Hypothalamus (tissue), 51 donors: ENCODE measurements around the gene AMER1.
"Not testable (repeated sequence)": the region's sequence is repeated elsewhere in the genome, so short reads cannot be mapped to it uniquely, and the experiment has no call there.

Experiments used
- DNase-seq, 51 donors: peaks; one replicate each; lab custom pipeline; 2025; lab: John Stamatoyannopoulos, UW

Gene AMER1

GRCh38 chrX:64205441-64205734 is at the start of gene AMER1:
TSS of gene AMER1 (minus strand) at chrX:64205708. CDS start at chrX:64193286, 12,422 bp downstream.
- DNase-seq, result peak in 7 of 51 donors; percentile 21 to 65 (median 55)

GRCh38 chrX:64230123-64230970 is 24.8 kb upstream of the AMER1 start, which contains the start of gene ASB12:
TSS of gene ASB12 (minus strand) at chrX:64230607. CDS start at chrX:64225650, 4,957 bp downstream.
- DNase-seq, result no peak

- DNase-seq, result no peak
Observed at GRCh38 chrX:64229154-64229553, 23.6 kb upstream of the AMER1 start.

GRCh38 chrX:64218023-64218422 is 12.5 kb upstream of the AMER1 start:
- no peak for DNase-seq

GRCh38 chrX:64213989-64214388 is 8.5 kb upstream of the AMER1 start:
- not testable (repeated sequence) for DNase-seq

GRCh38 chrX:64206556-64207162 is 1.2 kb upstream of the AMER1 start:
- peak in 12 of 51 donors; percentile 0 to 25 (median 6) for DNase-seq

- peak; percentile 21 to 94 (median 82) for DNase-seq
Observed at GRCh38 chrX:64205735-64206501, 410 bp upstream of the AMER1 start.

GRCh38 chrX:64204701-64205440 is 637 bp downstream of the AMER1 start:
- DNase-seq, result peak in 47 of 51 donors; percentile 1 to 65 (median 28)

GRCh38 chrX:64204252-64204651 is 1.3 kb downstream of the AMER1 start:
- peak in 34 of 51 donors; percentile 0 to 31 (median 12) for DNase-seq

GRCh38 chrX:64202808-64203325 is 2.6 kb downstream of the AMER1 start:
- DNase-seq, result no peak

- DNase-seq, result no peak
Observed at GRCh38 chrX:64198036-64198435, 7.5 kb downstream of the AMER1 start.

- DNase-seq, result no peak
Observed at GRCh38 chrX:64196606-64197005, 8.9 kb downstream of the AMER1 start.

- no peak for DNase-seq
Observed at GRCh38 chrX:64195862-64196261, 9.6 kb downstream of the AMER1 start.

GRCh38 chrX:64192673-64193072 is 12.8 kb downstream of the AMER1 start:
- no peak for DNase-seq

- DNase-seq, result no peak
Observed at GRCh38 chrX:64192040-64192439, 13.5 kb downstream of the AMER1 start.

- no peak for DNase-seq
Observed at GRCh38 chrX:64191281-64192010, 14.1 kb downstream of the AMER1 start.

GRCh38 chrX:64190136-64190740 is 15.3 kb downstream of the AMER1 start:
- no peak for DNase-seq

GRCh38 chrX:64188901-64189300 is 16.6 kb downstream of the AMER1 start:
- no peak for DNase-seq

GRCh38 chrX:64187762-64188150 is 17.8 kb downstream of the AMER1 start:
- DNase-seq, result no peak
